PC-9 (cell line): ENCODE data around the gene ETS1. TPM values are rescaled to one million over a fixed set of nuclear protein-coding genes. Genes with fewer than 3 reads are reported as not detected.

ENCODE experiments used
- BruUV-seq: library from RNA; stranded (reverse); fragments of 400-500 nt; replicated peaks from 2 replicates; lab custom pipeline; 2021; lab: Mats Ljungman, UMichigan
- CTCF ChIA-PET: fragments of 300-600 bp; sonication (Branson Sonifier 250); formaldehyde crosslinking; loops from one replicate; lab custom pipeline; 2022; ENCODE audit warnings: antibody characterized with exemption; lab: Charles Lee
- POLR2A ChIA-PET: fragments of 300-600 bp; sonication (Branson Sonifier 250); formaldehyde crosslinking; loops from one replicate; lab custom pipeline; 2022; ENCODE audit warnings: antibody characterized with exemption; ENCODE audit not compliant: unreplicated experiment; lab: Charles Lee
- DNase-seq, 2 experiments: peaks; one replicate each; pipeline versions ENCODE4 v3.0.0 to v3.0.0-alpha.2; 2015 to 2022; ENCODE audit warnings: mixed read lengths in 1 of 2
- H2AFZ ChIP-seq: fragments of 200-600 bp; sonication (generic); 2 replicates; pipeline ENCODE4 v1.8.1; 2017; ENCODE audit warnings: antibody characterized with exemption
- H3F3A ChIP-seq: fragments of 200-600 bp; sonication (generic); 2 replicates; pipeline ENCODE4 v1.8.1; 2017; ENCODE audit warnings: antibody characterized with exemption, mild to moderate bottlenecking, low read depth; ENCODE audit not compliant: insufficient read depth
- H3K27ac ChIP-seq: fragments of 200-600 bp; sonication (generic); 2 replicates; pipeline ENCODE4 v1.6.1; 2016; ENCODE audit warnings: mixed run types
- H3K27me3 ChIP-seq: fragments of 200-600 bp; sonication (generic); 2 replicates; pipeline ENCODE4 v1.6.1; 2016; ENCODE audit warnings: low read depth, mixed run types; ENCODE audit not compliant: insufficient read depth
- H3K36me3 ChIP-seq: fragments of 200-600 bp; sonication (generic); 2 replicates; pipeline ENCODE4 v1.6.1; 2016; ENCODE audit warnings: low read depth, mixed run types
- H3K4me1 ChIP-seq: fragments of 200-600 bp; sonication (generic); replicated peaks from 2 replicates; pipeline ENCODE4 v1.6.1; 2016; ENCODE audit warnings: mixed run types; ENCODE audit not compliant: insufficient read depth
- H3K4me2 ChIP-seq: fragments of 200-600 bp; sonication (generic); 2 replicates; pipeline ENCODE4 v1.6.1; 2017; ENCODE audit warnings: mixed run types
- H3K4me3 ChIP-seq: fragments of 200-600 bp; sonication (generic); 2 replicates; pipeline ENCODE4 v1.6.1; 2016; ENCODE audit warnings: mixed run types
- H3K79me2 ChIP-seq: fragments of 200-600 bp; sonication (generic); 2 replicates; pipeline ENCODE4 v1.6.1; 2017; ENCODE audit warnings: low read depth, mixed run types
- H3K9me2 ChIP-seq: fragments of 200-600 bp; sonication (generic); 2 replicates; pipeline ENCODE4 v1.8.1; 2017; ENCODE audit warnings: mild to moderate bottlenecking; ENCODE audit not compliant: insufficient read depth
- H3K9me3 ChIP-seq: fragments of 200-600 bp; sonication (generic); 2 replicates; pipeline ENCODE4 v1.8.1; 2016; ENCODE audit warnings: low read depth; ENCODE audit not compliant: insufficient read depth
- H4K20me1 ChIP-seq: fragments of 200-600 bp; sonication (generic); 2 replicates; pipeline ENCODE4 v1.8.1; 2017; ENCODE audit not compliant: insufficient read depth
- EZH2 ChIP-seq: fragments of 200-600 bp; sonication (generic); IDR thresholded peaks from 2 replicates; pipeline ENCODE4 v1.8.0; 2017; ENCODE audit warnings: antibody characterized with exemption, low read depth
- intact Hi-C: fragments of 100-400 bp; cut with micrococcal nuclease; formaldehyde crosslinking; loops from one replicate; pipeline ENCODE4 v1.10.0; 2022; ENCODE audit not compliant: unreplicated experiment
- total RNA-seq: library from RNA; stranded (reverse); gene quantifications from 2 replicates; pipeline ENCODE4 v1.2.3, GENCODE V29; 2021
- TF ChIP-seq, protein P1 (sequence below): fragments of 200-600 bp; sonication (generic); conservative IDR thresholded peaks from 2 replicates; pipeline ENCODE4 v1.6.1; 2017; ENCODE audit warnings: mixed run types, antibody characterized with exemption, mild to moderate bottlenecking, moderate library complexity

The ETS1 gene
- total RNA-seq, 1 experiment from 2014 or later = 23.3 TPM

DNA sequence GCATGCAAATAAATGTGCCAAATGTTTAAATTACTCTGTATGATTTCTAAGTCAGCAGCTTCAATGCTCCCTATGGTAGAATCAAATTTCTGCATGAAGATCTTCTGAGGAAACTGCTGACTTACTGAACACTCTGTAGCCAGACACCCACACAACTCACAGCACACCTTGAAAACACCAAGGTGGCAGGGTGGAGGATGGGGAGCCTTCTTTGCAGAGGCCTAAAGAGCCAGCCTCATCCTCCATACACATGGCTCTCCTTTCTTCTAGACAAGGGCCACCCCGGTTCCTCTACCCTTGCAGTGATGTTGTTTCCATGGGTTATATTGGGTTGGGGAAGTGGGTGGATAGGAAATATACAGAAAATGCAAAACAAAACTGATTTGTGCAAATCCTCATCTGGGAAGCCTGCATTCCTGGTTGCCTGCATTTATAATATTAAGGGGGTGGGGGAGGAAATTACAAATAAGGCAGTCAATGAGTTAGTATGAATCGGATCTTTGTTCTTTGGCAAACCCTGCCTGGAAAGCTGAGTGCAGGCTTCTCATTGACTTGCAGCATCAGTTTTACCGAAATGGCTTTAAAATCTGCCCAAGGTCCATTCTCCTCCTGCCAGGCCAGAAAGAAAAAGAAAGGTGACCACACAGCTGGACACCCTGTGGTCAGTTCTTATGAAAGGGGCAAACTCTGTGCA lies 15.8 kb upstream of the ETS1 start:
- Histone ChIP-seq H3K9me3 (no peaks in the 10 kb centered on the region), H3K4me1 (no peaks in the 10 kb centered on the region), H3F3A (no peaks in the 10 kb centered on the region), H3K4me3 (no peak overlapping the region), H3K9me2 (no peaks in the 10 kb centered on the region), H3K79me2 (no peaks in the 10 kb centered on the region), H3K27ac (no peak overlapping the region), H4K20me1 (no peaks in the 10 kb centered on the region), H3K27me3 (no peaks in the 10 kb centered on the region), H3K4me2 (no peak overlapping the region), H2AFZ (no peak overlapping the region), H3K36me3 (no peaks in the 10 kb centered on the region)
- no peak for DNase-seq
- BruUV-seq = no TSS peak
- ChIA-PET CTCF (no interaction called here), POLR2A (no interaction called here)
- intact Hi-C loops = no loop called here
- TF ChIP-seq, protein P1, sequence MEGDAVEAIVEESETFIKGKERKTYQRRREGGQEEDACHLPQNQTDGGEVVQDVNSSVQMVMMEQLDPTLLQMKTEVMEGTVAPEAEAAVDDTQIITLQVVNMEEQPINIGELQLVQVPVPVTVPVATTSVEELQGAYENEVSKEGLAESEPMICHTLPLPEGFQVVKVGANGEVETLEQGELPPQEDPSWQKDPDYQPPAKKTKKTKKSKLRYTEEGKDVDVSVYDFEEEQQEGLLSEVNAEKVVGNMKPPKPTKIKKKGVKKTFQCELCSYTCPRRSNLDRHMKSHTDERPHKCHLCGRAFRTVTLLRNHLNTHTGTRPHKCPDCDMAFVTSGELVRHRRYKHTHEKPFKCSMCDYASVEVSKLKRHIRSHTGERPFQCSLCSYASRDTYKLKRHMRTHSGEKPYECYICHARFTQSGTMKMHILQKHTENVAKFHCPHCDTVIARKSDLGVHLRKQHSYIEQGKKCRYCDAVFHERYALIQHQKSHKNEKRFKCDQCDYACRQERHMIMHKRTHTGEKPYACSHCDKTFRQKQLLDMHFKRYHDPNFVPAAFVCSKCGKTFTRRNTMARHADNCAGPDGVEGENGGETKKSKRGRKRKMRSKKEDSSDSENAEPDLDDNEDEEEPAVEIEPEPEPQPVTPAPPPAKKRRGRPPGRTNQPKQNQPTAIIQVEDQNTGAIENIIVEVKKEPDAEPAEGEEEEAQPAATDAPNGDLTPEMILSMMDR = no peak
- no peak for TF ChIP-seq EZH2

- Histone ChIP-seq H3K36me3 (no peaks in the 10 kb centered on the region), H3K4me1 (no peaks in the 10 kb centered on the region), H3F3A (no peaks in the 10 kb centered on the region), H3K4me3 (no peak overlapping the region), H3K27me3 (no peaks in the 10 kb centered on the region), H3K79me2 (no peaks in the 10 kb centered on the region), H3K27ac (no peak overlapping the region), H3K4me2 (no peak overlapping the region), H4K20me1 (no peaks in the 10 kb centered on the region), H3K9me3 (no peaks in the 10 kb centered on the region), H2AFZ (no peak overlapping the region), H3K9me2 (no peaks in the 10 kb centered on the region; the same call in 1 of the 2 replicates)
- ChIA-PET POLR2A (no interaction called here), CTCF (no interaction called here)
- no peak for DNase-seq
- no peak for TF ChIP-seq EZH2
- TF ChIP-seq, protein P1 = no peak
- BruUV-seq = no TSS peak
- intact Hi-C loops = no loop called here
Measured at GRCh38 chr11:128599729-128600128, 12.4 kb upstream of the ETS1 start.

GRCh38 chr11:128598506-128599150 lies 11.3 kb upstream of the ETS1 start:
- H3K27ac ChIP-seq = no peak overlapping the region
- no peaks in the 10 kb centered on the region for H3F3A ChIP-seq
- no peaks in the 10 kb centered on the region; the same call in 1 of the 2 replicates for H3K9me2 ChIP-seq
- no peak overlapping the region for H3K4me3 ChIP-seq
- H3K4me1 ChIP-seq = no peaks in the 10 kb centered on the region
- no peaks in the 10 kb centered on the region for H4K20me1 ChIP-seq
- ChIA-PET POLR2A (no interaction called here), CTCF (no interaction called here)
- H3K79me2 ChIP-seq = no peaks in the 10 kb centered on the region
- no peaks in the 10 kb centered on the region for H3K9me3 ChIP-seq
- TF ChIP-seq, protein P1 = no peak
- no peak for TF ChIP-seq EZH2
- no TSS peak for BruUV-seq
- no peaks in the 10 kb centered on the region for H3K36me3 ChIP-seq
- H3K4me2 ChIP-seq = no peak overlapping the region
- H2AFZ ChIP-seq = no peak overlapping the region
- intact Hi-C loops = no loop called here
- no peak for DNase-seq
- H3K27me3 ChIP-seq = no peaks in the 10 kb centered on the region
